ENCODE results near the gene GOSR2. TPM values are rescaled to one million over a fixed set of nuclear protein-coding genes. Genes with fewer than 3 reads are reported as not detected.

The GOSR2 gene
- total and polyA plus RNA-seq, 2 of the 4 experiments (the other 2 are of a cell fraction) = 63.4 to 75.6 TPM

DNA sequence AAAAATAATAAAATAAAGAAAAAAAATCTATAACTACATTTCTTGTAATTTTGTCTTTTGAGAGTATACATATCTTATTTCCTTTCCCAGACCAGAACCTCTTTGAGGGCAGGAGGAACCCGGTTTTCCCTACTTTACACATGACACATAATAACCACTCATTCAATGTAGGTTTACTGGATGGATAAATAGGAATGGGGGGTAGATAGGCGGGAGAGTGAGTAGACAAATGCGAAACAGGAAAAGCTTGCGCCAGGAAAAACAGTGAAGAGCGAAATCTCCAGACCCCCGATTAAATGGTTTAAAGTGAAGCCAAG is 515 bp upstream of the GOSR2 start:
- in situ Hi-C loops (cut with MboI; ENCODE audit: low sequenced_read_pairs) = no loop called here
- Histone ChIP-seq H4K20me1 (ENCODE audit: insufficient read depth, low read length) (peaks cover 36% of the 10 kb centered on the region), H3K36me3 (ENCODE audit: control insufficient read depth, insufficient read depth, low read length) (no peaks in the 10 kb centered on the region), H3K9me1 (ENCODE audit: insufficient read depth, low read length) (peaks cover under 1% of the 10 kb centered on the region), H3K14ac (replicated peaks; ENCODE audit: low read depth, low read length) (peak overlapping the region; percentile 99), H4K91ac (ENCODE audit: insufficient read depth, low read depth, low read length) (peak overlapping the region; percentile 100), H2BK20ac (ENCODE audit: low read depth, low read length) (no peak overlapping the region), H2AFZ (replicated peaks; ENCODE audit: low read length, poor library complexity) (peak overlapping the region; percentile 97), H2BK15ac (ENCODE audit: low read depth, low read length) (no peak overlapping the region; the same call in 2 of the 3 replicates), H3K9me3 (ENCODE audit: control insufficient read depth, insufficient read depth, low read length) (no peaks in the 10 kb centered on the region), H3K4me3 (ENCODE audit: insufficient read depth, low read depth, low read length) (peak overlapping the region; percentile 84), H4K8ac (ENCODE audit: low read depth in 2 of 2, low read length in 2 of 2) (peak overlapping the region; percentile 69 to 99), H3K9ac (ENCODE audit: low read depth, low read length) (peak overlapping the region; percentile 94), H3K27ac (ENCODE audit: insufficient read depth, low read length) (peak overlapping the region; percentile 92), H3K18ac (ENCODE audit: low read depth, low read length) (peak overlapping the region; percentile 31; the same call in 1 of the 2 replicates), H2BK120ac (ENCODE audit: low read depth, low read length) (no peak overlapping the region), H2AK5ac (ENCODE audit: low read depth, low read length) (no peak overlapping the region), H4K5ac (ENCODE audit: low read depth, low read length) (peak overlapping the region; percentile 87), H3K4me2 (ENCODE audit: low read depth, low read length) (peak overlapping the region; percentile 87), H2AK9ac (replicated peaks; ENCODE audit: low read depth, low read length, poor library complexity) (peak overlapping the region; percentile 56), H3K23ac (ENCODE audit: low read depth, low read length) (peak overlapping the region; percentile 88; the same call in 1 of the 2 replicates), H3K4ac (ENCODE audit: low read depth, low read length) (peak overlapping the region; percentile 99), H2BK5ac (ENCODE audit: low read depth, low read length, poor library complexity, severe bottlenecking) (peak overlapping the region; percentile 99), H3K4me1 (ENCODE audit: control insufficient read depth, insufficient read depth, low read length) (no peaks in the 10 kb centered on the region), H3K79me1 (ENCODE audit: low read depth in 1 of 2, low read length in 2 of 2) (peaks cover 10 to 41% of the 10 kb centered on the region in 2 experiments; a peak in 3 of 4 replicates), H3K27me3 (ENCODE audit: control insufficient read depth, insufficient read depth, low read length) (no peaks in the 10 kb centered on the region), H3K56ac (ENCODE audit: extremely low read depth, insufficient read depth, low read length) (peak overlapping the region; percentile 95)
- BruUV-seq (replicated peaks) = no TSS peak
- ATAC-seq (ENCODE audit: low read depth) = peak; percentile 12
- ChIA-PET POLR2A (ENCODE audit: unreplicated experiment) (no interaction called here), CTCF (no interaction called here)
- TF ChIP-seq FOS (IDR thresholded peaks at IDR 0.05; ENCODE audit: low read depth, low read length) (no peak), BHLHE40 (IDR thresholded peaks at IDR 0.05; ENCODE audit: low read depth, low read length) (no peak), POLR2A (IDR thresholded peaks at IDR 0.05; ENCODE audit: low read depth, low read length) (no peak), MXI1 (IDR thresholded peaks at IDR 0.05; ENCODE audit: borderline replicate concordance, low read depth, low read length) (no peak), RCOR1 (IDR thresholded peaks at IDR 0.05; ENCODE audit: insufficient replicate concordance, low read length) (no peak), RFX5 (IDR thresholded peaks at IDR 0.05; ENCODE audit: low read depth, low read length) (no peak)
- TF ChIP-seq, protein P1, sequence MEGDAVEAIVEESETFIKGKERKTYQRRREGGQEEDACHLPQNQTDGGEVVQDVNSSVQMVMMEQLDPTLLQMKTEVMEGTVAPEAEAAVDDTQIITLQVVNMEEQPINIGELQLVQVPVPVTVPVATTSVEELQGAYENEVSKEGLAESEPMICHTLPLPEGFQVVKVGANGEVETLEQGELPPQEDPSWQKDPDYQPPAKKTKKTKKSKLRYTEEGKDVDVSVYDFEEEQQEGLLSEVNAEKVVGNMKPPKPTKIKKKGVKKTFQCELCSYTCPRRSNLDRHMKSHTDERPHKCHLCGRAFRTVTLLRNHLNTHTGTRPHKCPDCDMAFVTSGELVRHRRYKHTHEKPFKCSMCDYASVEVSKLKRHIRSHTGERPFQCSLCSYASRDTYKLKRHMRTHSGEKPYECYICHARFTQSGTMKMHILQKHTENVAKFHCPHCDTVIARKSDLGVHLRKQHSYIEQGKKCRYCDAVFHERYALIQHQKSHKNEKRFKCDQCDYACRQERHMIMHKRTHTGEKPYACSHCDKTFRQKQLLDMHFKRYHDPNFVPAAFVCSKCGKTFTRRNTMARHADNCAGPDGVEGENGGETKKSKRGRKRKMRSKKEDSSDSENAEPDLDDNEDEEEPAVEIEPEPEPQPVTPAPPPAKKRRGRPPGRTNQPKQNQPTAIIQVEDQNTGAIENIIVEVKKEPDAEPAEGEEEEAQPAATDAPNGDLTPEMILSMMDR (conservative IDR thresholded peaks at IDR 0.05; ENCODE audit: low read depth, low read length) = no peak
- TF ChIP-seq, protein P2, sequence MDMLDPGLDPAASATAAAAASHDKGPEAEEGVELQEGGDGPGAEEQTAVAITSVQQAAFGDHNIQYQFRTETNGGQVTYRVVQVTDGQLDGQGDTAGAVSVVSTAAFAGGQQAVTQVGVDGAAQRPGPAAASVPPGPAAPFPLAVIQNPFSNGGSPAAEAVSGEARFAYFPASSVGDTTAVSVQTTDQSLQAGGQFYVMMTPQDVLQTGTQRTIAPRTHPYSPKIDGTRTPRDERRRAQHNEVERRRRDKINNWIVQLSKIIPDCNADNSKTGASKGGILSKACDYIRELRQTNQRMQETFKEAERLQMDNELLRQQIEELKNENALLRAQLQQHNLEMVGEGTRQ (IDR thresholded peaks at IDR 0.05; ENCODE audit: low read depth, low read length) = no peak
- intact Hi-C loops (cut with micrococcal nuclease) = loop anchor here (5.0 to 10.0 kb wide), 2 partner anchors 70 to 658 kb away; partner anchors contain the start of gene WNT9B
- dilution Hi-C loops (cut with HindIII; ENCODE audit: low sequenced_read_pairs, unreplicated experiment) = no loop called here
- WGBS, 2 experiments (ENCODE audit: extremely low coverage in 2 of 2, insufficient read length in 1 of 2) = 0% methylated on average over 5 of the region's 6 CpGs; no CpG with 5 or more reads in 1 of the 2 experiments
- no peak for DNase-seq
